Uterus (tissue), 4 donors: ENCODE data around the gene TSPAN9. TPM values are rescaled to one million over a fixed set of nuclear protein-coding genes. Genes with fewer than 3 reads are reported as not detected.

ENCODE experiments used
- DNase-seq, 2 donors: peaks; one replicate each; pipeline ENCODE4 v3.0.0-alpha.2; 2019 to 2020
- H3K27ac ChIP-seq, 2 donors: fragments of 200-600 bp; sonication (generic); 1 replicate in 1 of 2; 2 replicates in 1 of 2; pipeline ENCODE4 v1.5.1; 2016 to 2018
- H3K27me3 ChIP-seq, 2 donors: fragments of 200-600 bp; sonication (generic); one replicate each; pipeline ENCODE4 v1.5.1; 2018 to 2019; ENCODE audit warnings: control low read depth in 1 of 2
- H3K36me3 ChIP-seq, 2 donors: fragments of 200-600 bp; sonication (generic); one replicate each; pipeline ENCODE4 v1.5.1; 2019; ENCODE audit warnings: control low read depth in 1 of 2
- H3K4me1 ChIP-seq, 2 donors: fragments of 200-600 bp; sonication (generic); one replicate each; pipeline ENCODE4 v1.5.1; 2018 to 2019; ENCODE audit warnings: control low read depth in 1 of 2
- H3K4me3 ChIP-seq, 2 donors: fragments of 200-600 bp; sonication (generic); 1 replicate in 1 of 2; 2 replicates in 1 of 2; pipeline ENCODE4 v1.5.1; 2018 to 2019; ENCODE audit warnings: mild to moderate bottlenecking in 1 of 2
- H3K9me3 ChIP-seq, 2 donors: fragments of 200-600 bp; sonication (generic); one replicate each; pipeline ENCODE4 v1.5.1; 2019; ENCODE audit warnings: control low read depth in 1 of 2
- CTCF ChIP-seq, 4 experiments: fragments of 200-600 bp in 2 of 4; fragments of 450-650 bp in 2 of 4; sonication (generic) in 2 of 4; IDR thresholded peaks; one replicate each; pipeline ENCODE4 v1.5.1; 2016 to 2019; ENCODE audit warnings: antibody characterized with exemption in 4 of 4, mild to moderate bottlenecking in 2 of 4, moderate library complexity in 1 of 4
- POLR2A ChIP-seq, 2 donors: fragments of 450-650 bp; IDR thresholded peaks; one replicate each; pipeline ENCODE4 v1.6.1; 2016; ENCODE audit warnings: antibody characterized with exemption in 2 of 2, mild to moderate bottlenecking in 1 of 2, moderate library complexity in 1 of 2
- intact Hi-C: fragments of 100-400 bp; cut with DNase I; formaldehyde crosslinking; loops from one replicate; pipeline ENCODE4 v1.15.1; 2023; ENCODE audit warnings: low total_unique reads
- total RNA-seq, 4 donors: library from RNA; depleted of rRNA in 3 of 4; stranded (reverse); fragments of >200 nt in 3 of 4; gene quantifications; one replicate each; pipeline versions ENCODE4 v1.1.0 to v1.2.4, GENCODE V29; 2014 to 2023
- donor health status: DM: yes; HTN: yes; CAD: no.

TSPAN9 gene
- total RNA-seq, 4 donors from 2014 or later, result 47.9 to 106 (median 65.1) TPM

- intact Hi-C loops, result loop anchor here (10.0 kb wide), 1 partner anchor 71 kb away; no protein-coding TSS in a partner anchor
- Histone ChIP-seq H3K4me3 (no peak overlapping the region), H3K36me3 (no peaks in the 10 kb centered on the region), H3K27me3 (no peaks in the 10 kb centered on the region), H3K9me3 (no peaks in the 10 kb centered on the region), H3K4me1 (no peaks in the 10 kb centered on the region), H3K27ac (no peak overlapping the region)
- no peak for TF ChIP-seq POLR2A (IDR thresholded peaks at IDR 0.05)
- TF ChIP-seq CTCF (IDR thresholded peaks at IDR 0.05), result no peak
- no peak for DNase-seq
These were observed 41.1 kb upstream of the TSPAN9 start for GRCh38 chr12:3035815-3036702.

DNA sequence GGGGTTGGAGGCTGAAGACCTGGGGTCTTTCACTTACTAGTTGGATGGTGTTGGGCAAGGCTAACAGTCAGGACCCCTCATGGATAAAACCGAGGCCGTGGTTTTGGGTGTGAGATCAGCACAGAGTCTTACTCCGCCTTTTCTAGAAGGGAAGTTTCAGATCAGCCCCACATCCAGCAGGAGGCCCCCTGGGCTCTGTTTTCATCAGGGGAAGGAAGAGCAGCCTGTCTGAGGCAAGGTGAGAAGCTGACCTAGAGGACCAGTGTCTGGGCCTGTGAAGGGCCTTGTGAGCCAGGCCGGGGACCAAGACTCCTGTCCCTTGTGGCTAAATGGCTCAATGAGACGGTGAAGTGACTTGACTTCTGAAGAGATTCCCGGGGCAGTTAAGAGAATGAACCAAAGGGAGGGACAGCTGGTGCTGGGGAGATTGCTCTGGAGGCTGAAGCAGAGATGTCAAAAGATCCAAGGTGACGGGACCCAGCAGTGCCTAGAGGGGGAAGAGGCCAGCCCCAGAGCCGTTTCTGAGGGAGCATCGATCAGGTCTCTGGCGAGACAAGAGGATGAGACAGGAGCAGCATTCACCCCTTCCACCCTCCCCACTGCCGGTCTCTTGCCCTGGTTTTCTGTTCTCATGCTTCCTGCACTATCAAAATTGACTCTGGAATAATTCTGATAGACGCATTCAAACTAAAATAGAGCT is 40.1 kb upstream of the TSPAN9 start:
- Histone ChIP-seq H3K27ac (no peak overlapping the region), H3K36me3 (no peaks in the 10 kb centered on the region), H3K4me3 (no peak overlapping the region), H3K4me1 (no peaks in the 10 kb centered on the region), H3K9me3 (no peaks in the 10 kb centered on the region), H3K27me3 (no peaks in the 10 kb centered on the region)
- TF ChIP-seq CTCF (IDR thresholded peaks at IDR 0.05) (no peak), POLR2A (IDR thresholded peaks at IDR 0.05) (no peak)
- no peak for DNase-seq
- intact Hi-C loops, result loop anchor here (10.0 kb wide), 1 partner anchor 72 kb away; no protein-coding TSS in a partner anchor

- intact Hi-C loops, result loop anchor here (10.0 kb wide), 1 partner anchor 73 kb away; no protein-coding TSS in a partner anchor
- no peaks in the 10 kb centered on the region for H3K36me3 ChIP-seq
- TF ChIP-seq CTCF (IDR thresholded peaks at IDR 0.05), result no peak
- no peak for TF ChIP-seq POLR2A (IDR thresholded peaks at IDR 0.05)
These were observed 39.0 kb upstream of the TSPAN9 start for GRCh38 chr12:3038166-3038565.

GRCh38 chr12:3038926-3039510 is 38.2 kb upstream of the TSPAN9 start:
- Histone ChIP-seq H3K4me3 (no peak overlapping the region), H3K27me3 (no peaks in the 10 kb centered on the region), H3K36me3 (no peaks in the 10 kb centered on the region), H3K9me3 (no peaks in the 10 kb centered on the region), H3K4me1 (no peaks in the 10 kb centered on the region), H3K27ac (no peak overlapping the region)
- intact Hi-C loops, result loop anchor here (10.0 kb wide), 1 partner anchor 74 kb away; no protein-coding TSS in a partner anchor
- no peak for DNase-seq
- TF ChIP-seq POLR2A (IDR thresholded peaks at IDR 0.05) (no peak), CTCF (IDR thresholded peaks at IDR 0.05) (no peak)

More at GRCh38 chr12:3038166-3038565, 39.0 kb upstream of the TSPAN9 start:
- Histone ChIP-seq H3K4me1 (no peaks in the 10 kb centered on the region), H3K9me3 (no peaks in the 10 kb centered on the region), H3K4me3 (no peak overlapping the region), H3K27me3 (no peaks in the 10 kb centered on the region), H3K27ac (no peak overlapping the region)
- no peak for DNase-seq
